KBM-7 (cell line): ENCODE data around the gene HDAC11.

ENCODE experiments used
- DNase-seq: peaks from one replicate; pipeline ENCODE4 v3.0.0-alpha.2; 2015
- in situ Hi-C: fragments of 300-500 bp; cut with MboI; formaldehyde crosslinking; loops from 2 replicates; pipeline ENCODE4 v1.14.3; 2020; ENCODE audit warnings: low sequenced_read_pairs, low pct_unique_long_range_greater_than_20kb, mixed read lengths

HDAC11 gene

GRCh38 chr3:13463618-13464400 is 16.3 kb upstream of the HDAC11 start:
- no peak for DNase-seq
- in situ Hi-C loops: no loop called here

GRCh38 chr3:13465236-13465873 is 14.8 kb upstream of the HDAC11 start:
- in situ Hi-C loops: no loop called here
- DNase-seq: no peak

- DNase-seq: no peak
- in situ Hi-C loops: no loop called here
Observed at GRCh38 chr3:13466781-13467180, 13.3 kb upstream of the HDAC11 start.

- DNase-seq: no peak
- in situ Hi-C loops: no loop called here
Observed at GRCh38 chr3:13470894-13471574, 9.1 kb upstream of the HDAC11 start.

GRCh38 chr3:13472286-13472685 is 7.8 kb upstream of the HDAC11 start:
- in situ Hi-C loops: no loop called here
- no peak for DNase-seq

GRCh38 chr3:13473020-13473419 is 7.1 kb upstream of the HDAC11 start:
- in situ Hi-C loops: no loop called here
- DNase-seq: no peak

- in situ Hi-C loops: no loop called here
Observed at GRCh38 chr3:13474021-13474420, 6.1 kb upstream of the HDAC11 start.

GRCh38 chr3:13474776-13475303 is 5.3 kb upstream of the HDAC11 start:
- in situ Hi-C loops: no loop called here
- DNase-seq: no peak

More at GRCh38 chr3:13474021-13474420, 6.1 kb upstream of the HDAC11 start:
- DNase-seq: no peak

- no peak for DNase-seq
- in situ Hi-C loops: no loop called here
Observed at GRCh38 chr3:13475871-13476590, 4.1 kb upstream of the HDAC11 start.

- in situ Hi-C loops: no loop called here
- DNase-seq: no peak
Observed at GRCh38 chr3:13477943-13478342, 2.2 kb upstream of the HDAC11 start.

GRCh38 chr3:13479332-13479581 is 849 bp upstream of the HDAC11 start:
- in situ Hi-C loops: no loop called here
- DNase-seq: no peak

GRCh38 chr3:13480340-13481318 is 523 bp downstream of the HDAC11 start:
- in situ Hi-C loops: no loop called here
- DNase-seq: no peak

- no peak for DNase-seq
- in situ Hi-C loops: no loop called here
Observed at GRCh38 chr3:13482106-13482690, 2.1 kb downstream of the HDAC11 start.

GRCh38 chr3:13483286-13483685 is 3.2 kb downstream of the HDAC11 start:
- no peak for DNase-seq
- in situ Hi-C loops: no loop called here

GRCh38 chr3:13483988-13484695 is 4.0 kb downstream of the HDAC11 start:
- in situ Hi-C loops: no loop called here
- DNase-seq: no peak

GRCh38 chr3:13484851-13485590 is 4.9 kb downstream of the HDAC11 start:
- DNase-seq: peak; percentile 76
- in situ Hi-C loops: no loop called here
